ENCODE measurements around the gene TKTL1.

Gene TKTL1

GRCh38 chrX:154376774-154377173 lies 81.2 kb downstream of the TKTL1 start:
- no peak for DNase-seq

DNA sequence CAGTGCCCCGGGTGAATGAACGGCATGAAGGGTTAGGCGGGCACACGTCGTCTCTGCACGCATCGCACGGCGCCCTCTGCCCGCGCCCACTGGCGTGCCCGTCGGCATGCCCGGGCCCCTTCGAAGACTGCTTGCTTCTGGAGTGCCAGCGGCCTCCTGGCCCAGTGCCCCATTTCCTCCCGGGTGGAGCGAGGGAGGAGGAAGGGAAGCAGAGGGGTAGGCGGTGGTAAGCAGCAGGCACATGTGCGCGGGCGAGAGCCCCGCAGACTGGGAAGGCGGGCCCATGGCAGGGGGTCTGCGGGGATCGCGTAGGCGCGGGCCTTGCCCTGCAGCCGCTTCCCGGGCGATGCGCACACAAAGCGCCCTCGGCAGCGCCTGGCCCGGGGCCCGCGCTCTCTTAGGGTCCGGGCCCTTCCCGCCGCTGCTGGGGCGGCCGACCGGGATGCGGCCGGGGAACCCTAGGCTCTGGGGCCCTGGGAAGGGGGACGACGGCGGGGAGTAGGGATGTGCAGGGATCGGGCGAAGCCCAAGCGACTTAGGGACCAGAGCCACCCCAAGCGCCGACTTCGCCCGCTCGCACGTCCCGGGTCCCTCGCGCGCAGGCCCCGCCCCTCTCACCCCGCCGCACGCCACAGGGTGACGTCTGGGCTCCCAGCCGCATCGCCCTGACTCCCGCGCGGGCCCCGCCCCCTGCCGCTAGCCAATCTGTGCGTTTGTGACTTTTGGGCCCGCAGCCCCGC lies 82.6 kb downstream of the TKTL1 start:
- peak in 30 of 51 donors; percentile 5 to 99 (median 37) for DNase-seq

DNA sequence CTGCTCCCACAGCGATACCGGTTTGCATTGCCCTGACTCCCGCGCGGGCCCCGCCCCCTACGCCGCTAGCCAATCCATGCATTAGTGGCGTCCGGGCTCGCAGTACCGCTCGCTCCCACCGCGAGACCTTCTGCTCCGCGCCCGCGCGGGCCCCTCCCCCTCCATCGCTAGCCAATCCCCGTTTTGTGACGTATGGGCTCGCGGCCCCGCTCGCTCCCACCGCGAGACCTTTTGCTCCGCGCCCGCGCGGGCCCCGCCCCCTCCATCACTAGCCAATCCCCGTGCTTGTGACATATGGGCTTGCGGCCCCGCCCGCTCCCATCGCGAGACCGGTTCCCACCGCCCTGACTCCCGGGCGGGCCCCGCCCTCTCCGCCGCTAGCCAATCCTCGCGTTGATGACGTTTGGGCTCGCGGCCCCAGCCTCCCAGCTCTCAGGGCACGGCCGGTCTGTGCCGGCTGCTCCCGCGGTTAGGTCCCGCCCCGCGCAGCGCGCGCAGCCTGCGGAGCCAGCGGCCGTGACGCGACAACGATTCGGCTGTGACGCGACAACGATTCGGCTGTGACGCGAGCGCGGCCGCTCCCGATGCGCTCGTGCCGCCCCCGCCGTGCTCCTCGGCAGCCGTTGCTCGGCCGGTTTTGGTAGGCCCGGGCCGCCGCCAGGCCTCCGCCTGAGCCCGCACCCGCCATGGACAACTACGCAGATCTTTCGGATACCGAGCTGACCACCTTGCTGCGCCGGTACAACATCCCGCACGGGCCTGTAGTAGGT lies 83.4 kb downstream of the TKTL1 start, which contains the start of gene EMD:
Gene EMD (plus strand): TSS at position 497 of the 770 bp plus-strand sequence. CDS start 190 bp downstream, at position 687.
- DNase-seq: peak; percentile 63 to 100 (median 98)

- DNase-seq: no peak
Observed at GRCh38 chrX:154379569-154379951, 84.0 kb downstream of the TKTL1 start.

Data from hypothalamus (tissue), 51 donors.